ENCODE data around the gene BMPR1A.
"Not testable (repeated sequence)": the region's sequence is repeated elsewhere in the genome, so short reads cannot be mapped to it uniquely, and the experiment has no call there.

BMPR1A gene

DNA sequence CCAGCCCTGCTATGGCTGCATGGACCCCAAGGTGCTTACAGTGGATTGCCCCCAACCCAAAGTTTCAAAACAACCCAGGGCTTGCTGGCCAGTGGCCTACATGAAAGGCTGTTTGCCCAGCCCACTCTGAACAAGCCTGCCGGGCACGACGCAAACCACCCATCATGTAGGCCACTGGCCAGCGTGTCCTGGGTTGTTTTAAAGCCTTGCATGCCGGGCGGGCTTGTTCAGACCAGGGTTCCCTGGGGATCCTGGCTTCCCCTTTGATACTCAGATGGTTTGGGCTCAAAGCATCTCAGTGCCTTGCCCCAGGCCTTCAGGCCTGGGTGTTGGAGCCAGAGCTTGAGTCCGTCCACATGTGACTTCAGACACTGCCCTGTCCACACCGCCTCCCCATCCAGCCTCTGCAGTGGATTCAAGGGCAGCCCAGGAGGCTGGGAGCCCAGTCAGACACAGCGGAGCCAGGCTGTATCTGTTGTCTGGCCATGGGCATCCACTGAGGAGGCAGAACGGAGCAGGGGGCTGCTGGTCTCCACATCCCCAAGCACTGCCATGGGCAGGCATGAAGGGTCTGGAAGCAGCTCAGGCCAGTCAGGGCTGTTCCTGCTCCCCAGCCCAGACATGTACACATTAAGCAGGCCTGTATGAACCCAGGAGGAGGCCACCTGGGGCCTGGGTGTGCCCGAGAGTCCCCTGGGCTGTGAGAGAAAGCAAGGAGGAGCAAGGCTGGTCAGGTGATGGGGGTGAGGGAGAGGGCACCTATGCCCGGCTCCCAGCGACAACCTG is 207.8 kb downstream of the BMPR1A start:
- DNase-seq (ENCODE audit: low read depth in 2 of 2, low spot score in 1 of 2), result no peak

DNA sequence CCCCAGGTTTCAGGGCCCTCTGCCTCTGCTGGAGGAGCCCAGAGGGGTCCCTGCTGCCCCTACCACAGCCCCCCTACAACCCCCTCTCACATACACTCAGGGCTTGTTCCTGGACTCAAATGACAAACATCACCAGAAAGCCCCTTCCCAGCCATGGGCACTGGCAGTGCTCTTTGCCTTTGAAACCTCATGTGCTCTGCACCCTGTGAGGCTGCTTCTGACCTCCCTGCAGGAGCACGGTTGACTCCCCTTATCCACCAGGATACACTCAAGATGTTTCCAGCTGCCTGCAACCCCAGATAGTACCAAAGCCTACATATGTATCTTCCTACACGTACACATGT is 208.4 kb downstream of the BMPR1A start:
- no peak for DNase-seq (ENCODE audit: low read depth in 2 of 2, low spot score in 1 of 2)

DNA sequence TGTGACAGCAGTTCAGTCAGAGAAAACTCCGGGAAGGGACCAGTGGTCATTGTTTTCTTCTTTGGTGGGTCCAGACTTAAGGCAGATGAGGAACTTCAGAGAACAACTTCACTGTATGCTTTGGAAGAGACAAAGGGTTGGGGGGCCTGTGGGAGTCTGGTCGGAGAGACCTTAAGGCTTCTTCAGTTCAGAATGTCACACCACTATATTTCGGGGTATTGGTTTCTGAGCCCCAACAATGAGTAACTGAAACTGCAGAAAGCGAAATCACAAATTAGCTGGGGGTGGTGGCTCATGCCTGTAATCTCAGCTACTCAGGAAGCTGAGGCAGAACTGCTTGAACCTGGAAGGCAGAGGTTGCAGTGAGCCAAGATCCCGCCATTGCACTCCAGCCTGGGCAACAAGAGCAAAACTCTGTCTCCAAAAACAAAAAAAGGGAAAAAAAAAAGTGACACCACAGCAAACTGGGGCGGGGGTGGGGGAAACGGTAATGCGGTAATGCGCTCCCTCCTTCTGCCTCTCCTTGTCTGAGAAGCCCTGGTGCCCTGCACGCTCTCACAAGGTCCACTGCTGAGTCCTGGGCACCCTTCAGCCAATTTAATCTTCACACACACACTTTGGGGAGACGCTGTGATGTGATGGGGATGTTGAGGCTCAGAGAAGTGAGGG is 209.7 kb downstream of the BMPR1A start:
- DNase-seq (ENCODE audit: low read depth in 2 of 2, low spot score in 1 of 2), result no peak

DNA sequence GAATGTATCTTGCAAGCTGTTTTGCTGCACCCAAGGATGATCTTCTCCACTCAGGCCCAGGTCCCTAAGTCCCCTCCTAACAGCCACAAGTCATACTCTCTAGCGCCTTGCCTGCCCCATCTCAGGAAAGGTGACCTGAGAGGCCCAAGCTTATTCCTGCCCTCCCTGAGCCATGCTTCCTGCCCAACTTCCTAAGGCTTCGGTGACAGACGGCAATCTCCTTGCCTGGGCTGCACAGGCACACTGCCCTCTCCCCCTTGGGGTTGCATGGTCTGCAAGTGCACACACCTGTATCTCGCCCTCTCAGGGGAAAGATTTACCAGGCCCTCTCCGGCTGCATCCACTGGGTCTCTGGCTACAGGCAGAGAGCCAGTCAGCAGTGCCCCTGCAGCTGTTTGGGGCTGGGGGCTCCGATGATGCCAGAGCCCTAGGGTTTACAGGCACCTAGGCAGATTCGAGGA is 211.1 kb downstream of the BMPR1A start:
- no peak for DNase-seq (ENCODE audit: low read depth in 2 of 2, low spot score in 1 of 2)

DNA sequence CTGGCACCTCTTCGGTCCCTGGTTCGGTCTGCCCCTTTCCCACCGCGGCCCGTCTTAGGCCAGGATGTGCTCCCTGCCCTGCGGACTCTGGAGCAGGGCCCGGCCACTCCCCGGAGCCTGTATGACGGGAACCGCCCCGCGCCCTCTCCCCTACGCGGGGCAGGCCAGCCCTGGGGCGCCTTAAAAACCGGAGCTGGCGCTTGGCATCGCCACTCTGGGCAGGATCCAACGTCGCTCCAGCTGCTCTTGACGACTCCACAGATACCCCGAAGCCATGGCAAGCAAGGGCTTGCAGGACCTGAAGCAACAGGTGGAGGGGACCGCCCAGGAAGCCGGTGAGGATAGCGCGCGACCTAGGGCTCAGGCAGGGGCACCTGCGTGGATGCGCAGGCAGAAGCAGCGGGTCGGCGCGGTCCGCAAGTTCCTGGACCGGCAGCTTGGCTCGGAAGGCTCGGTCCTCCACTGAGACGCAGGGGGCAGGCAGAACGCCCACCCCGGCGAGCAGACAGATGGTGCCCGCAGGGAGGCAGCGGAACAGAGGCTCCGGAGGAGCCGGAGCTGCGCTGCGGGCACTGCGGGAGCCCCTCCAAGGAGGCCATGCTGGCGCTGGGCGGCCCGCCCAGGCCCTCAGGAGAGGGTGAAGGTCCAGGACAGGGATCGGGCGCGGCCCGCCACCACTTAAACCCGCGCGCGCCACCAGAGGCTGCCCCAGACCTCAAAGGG is 212.0 kb downstream of the BMPR1A start, which contains the start of gene ADIRF:
Gene ADIRF (plus strand): TSS at position 212 of the 723 bp plus-strand sequence. CDS start 63 bp downstream, at position 275.
- DNase-seq (ENCODE audit: low read depth in 2 of 2, low spot score in 1 of 2), result no peak

DNA sequence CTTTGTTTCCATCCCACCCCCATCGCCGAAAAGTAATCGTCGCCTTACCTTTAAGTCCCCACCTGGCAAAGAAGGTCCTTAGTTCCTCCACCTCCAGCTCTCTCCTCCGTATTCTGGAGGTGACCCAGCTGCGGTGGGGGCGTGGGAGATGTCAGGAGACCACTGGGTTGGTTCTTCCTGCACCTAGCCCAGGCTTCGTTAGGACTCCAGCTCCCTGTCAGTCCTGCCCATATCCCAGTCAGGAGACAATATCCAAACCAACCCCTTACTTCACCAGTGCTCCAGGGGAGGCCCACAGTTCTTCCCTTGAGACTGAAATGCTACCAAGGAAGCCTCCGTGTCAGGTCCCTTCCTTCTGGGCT is 212.6 kb downstream of the BMPR1A start:
- no peak for DNase-seq (ENCODE audit: low read depth in 2 of 2, low spot score in 1 of 2)

DNA sequence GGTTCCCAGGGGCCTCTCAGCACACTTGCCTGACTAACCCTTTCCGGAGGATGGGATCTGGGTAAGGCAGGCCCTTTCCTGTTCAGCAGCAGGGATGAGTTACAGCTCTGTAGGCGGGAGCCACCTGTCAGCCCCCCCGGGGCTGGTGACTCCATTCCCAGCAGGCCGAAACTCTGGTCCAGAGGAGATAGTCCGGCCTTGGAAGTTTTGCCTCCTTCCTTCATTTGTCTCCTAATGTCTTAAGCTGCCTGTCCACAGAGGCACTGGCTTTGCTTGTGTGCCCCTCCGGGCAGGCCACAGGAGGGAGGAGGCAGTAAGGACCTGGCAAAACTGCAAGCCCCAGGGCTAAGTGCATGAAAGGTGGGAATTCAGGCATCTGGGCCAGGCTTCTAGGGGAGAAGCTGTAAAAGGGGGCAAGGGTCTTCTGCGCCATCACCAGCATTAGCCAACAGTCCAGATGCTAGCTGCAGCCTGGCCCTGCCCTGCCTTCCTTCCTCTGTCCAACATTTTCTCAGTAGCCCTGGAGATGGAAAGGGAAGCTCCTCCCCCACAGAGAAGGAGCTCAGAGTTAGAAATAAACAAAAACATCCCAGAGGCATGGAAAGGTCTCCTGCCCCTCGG is 213.1 kb downstream of the BMPR1A start:
- no peak for DNase-seq (ENCODE audit: low read depth in 2 of 2, low spot score in 1 of 2)

DNA sequence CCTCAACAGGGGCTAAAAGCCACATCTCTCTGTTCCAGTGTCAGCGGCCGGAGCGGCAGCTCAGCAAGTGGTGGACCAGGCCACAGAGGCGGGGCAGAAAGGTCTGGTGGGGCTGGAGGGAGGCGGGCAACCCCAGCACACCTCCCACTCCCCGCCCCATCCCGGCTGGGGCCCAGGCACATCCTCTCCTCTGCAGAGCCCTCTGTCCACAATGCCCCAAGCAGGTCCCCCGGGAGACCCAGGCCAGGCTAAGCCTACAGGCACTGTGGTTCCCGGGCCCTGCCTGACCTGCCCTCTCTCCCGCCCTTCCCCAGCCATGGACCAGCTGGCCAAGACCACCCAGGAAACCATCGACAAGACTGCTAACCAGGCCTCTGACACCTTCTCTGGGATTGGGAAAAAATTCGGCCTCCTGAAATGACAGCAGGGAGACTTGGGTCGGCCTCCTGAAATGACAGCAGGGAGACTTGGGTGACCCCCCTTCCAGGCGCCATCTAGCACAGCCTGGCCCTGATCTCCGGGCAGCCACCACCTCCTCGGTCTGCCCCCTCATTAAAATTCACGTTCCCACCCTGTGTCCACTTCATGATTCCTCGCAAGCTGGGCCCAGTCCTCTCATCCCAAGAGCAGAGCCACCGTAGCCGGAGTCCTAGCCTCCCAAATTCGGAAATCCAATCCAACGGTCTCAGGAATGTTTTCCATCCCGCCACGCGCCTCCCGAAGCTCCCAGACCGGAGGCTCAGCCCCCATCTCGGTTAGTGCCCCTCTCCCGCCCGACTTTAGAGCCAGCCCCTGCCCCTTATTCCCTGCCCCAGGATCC is 214.0 kb downstream of the BMPR1A start:
- DNase-seq (ENCODE audit: low read depth in 2 of 2, low spot score in 1 of 2), result no peak

DNA sequence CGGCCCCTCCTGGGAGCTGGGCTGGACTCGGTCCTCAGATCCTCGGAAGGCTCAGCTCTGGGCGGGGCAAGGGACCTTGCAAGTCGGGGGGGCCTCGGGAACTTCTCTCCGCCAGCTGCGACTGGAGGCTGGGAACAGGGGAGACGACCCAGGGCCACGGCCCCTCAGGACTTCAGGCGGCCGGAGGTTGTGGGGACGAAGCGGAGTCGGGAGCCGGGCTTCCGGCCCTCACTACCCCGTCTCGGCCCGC is 214.5 kb downstream of the BMPR1A start:
- DNase-seq (ENCODE audit: low read depth in 2 of 2, low spot score in 1 of 2), result no peak

DNA sequence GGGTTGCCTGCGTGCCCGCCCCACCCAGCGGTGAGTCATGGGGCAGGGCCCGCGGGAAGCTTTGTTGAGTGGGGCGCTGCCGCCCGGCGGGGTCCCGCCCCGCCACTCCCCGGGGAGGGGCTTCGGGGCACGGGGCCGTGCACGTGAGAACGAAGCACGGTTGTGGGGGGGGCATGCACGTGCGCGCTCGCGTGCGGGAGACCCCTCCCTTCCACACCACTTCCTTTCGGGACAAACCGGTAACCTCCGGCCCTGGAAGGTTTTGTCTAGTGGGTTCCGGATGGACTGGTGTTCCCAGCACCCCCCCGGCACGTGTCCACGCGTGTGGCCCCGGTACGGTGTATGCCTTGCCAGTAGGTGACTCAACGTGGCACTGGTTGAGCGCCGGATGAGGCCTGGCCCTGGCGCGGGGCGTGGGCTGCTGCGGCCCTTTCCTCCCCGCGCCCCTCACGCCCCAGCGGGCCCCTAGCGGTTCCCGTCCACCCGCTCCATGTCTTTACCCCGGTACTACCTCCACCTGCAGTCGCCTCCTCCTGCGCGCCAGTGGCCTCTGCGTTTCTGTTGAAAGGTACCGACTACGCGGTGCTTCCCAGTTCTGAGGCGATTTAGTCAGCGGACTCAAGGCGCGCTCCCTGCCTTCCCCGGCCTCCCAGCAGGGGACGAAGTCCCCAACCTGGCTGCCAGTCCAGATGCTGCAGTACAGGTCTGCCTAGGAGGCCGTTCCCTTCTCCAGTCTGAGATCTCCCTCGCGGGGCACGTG is 215.0 kb downstream of the BMPR1A start:
- peak; percentile 79 to 86 for DNase-seq (ENCODE audit: low read depth in 2 of 2, low spot score in 1 of 2)

DNA sequence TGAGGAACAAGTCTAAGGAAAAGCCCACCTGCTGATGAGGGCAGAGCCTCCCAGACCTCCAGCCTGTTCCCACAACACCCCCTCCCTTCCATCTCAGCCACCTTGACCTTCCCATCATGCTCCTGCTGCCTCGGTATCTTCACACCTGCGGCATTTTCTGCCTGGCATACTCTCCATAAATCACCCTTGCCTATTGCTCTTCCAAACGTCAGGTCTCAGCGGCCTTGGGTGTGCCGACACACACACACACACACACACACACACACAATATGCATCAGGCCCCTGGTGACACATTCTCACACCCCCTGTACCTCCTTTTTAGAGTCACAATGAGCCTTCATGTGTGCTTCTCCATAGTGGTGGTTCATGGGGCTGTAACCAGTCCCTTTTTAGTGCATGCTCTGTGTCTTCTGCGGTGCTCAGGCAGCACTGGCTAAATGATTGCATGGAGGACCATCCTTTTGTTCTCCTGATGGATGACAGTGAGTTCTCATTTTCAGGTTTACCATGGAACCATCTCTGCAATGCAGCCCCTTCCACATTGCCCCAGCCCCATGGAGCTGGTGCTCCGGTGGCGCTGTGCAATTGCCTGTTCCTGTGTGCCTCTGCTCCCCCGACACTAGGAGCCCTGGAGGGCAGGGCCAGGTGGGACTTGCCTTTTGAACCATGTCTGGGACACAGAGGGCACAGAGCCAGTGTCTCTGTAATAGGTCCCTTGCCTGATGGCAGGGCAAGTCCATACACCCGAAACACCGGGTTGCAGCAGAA is 216.4 kb downstream of the BMPR1A start:
- DNase-seq (ENCODE audit: low read depth in 2 of 2, low spot score in 1 of 2), result no peak

DNA sequence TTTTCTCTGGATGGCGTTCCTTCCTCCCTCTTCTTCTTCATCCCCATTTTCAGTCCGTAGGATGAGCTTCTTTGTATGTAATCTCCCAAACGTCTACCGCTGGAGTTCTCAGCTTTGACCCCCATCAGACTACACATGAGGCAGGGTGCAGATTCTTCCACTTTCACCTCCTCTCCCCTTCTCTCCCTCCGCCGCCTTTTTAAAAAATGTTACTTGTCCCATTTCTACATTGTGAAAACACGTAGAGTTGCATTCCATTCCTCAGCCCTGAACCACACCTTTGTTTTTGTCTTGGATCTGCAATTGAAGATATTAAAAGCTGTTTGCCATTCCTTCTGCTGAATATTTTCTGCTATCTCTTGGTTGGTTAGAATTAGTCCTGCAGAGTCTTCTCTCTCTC is 218.1 kb downstream of the BMPR1A start:
- DNase-seq (ENCODE audit: low read depth in 2 of 2, low spot score in 1 of 2), result no peak

DNA sequence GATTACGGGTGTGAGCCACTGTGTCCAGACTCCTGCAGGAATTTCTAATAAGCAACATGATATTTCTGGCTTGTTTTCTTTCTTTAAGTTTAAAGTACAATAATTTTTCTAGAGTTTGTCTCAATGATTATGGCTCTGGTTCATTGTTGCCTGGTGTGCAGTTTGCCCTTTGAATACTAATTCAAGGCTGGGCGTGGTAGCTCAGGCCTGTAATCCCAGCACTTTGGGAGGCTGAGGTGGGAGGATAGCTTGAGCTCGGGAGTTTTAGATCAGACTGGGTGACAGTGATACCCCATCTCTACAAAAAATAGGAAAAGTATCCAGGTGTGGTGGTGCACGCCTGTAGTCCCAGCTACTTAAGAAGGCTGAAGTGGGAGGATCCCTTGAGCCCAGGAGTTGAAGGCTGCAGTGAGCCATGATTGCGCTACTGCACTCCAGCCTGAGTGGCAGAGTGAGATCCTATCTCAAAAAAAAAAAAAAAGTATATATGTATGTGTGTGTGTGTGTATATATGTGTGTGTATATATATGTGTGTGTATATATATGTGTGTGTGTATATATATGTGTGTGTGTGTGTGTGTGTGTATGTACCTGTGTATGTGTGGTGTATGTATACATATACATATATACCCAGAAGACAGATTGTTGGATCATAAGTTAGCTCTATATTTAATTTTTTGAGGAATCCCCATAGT is 220.1 kb downstream of the BMPR1A start:
- DNase-seq (ENCODE audit: low read depth in 2 of 2, low spot score in 1 of 2), result no peak

DNA sequence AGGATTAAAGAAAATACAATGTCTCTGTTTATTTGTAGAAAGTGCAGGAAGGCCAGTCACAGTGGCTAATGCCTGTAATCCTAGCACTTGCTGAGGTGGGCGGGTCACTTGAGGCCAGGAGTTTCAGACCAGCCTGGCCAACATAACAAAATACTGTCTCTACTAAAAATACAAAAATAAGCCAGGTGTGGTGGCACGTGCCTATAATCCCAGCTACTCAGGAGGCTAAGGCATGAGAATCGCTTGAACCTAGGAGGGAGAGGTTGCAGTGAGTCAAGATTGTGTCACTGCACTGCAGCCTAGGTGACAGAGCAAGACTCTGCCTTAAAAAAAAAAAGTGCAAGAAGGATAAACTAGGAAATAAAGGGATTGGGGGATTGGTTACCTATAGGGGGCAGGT is 222.0 kb downstream of the BMPR1A start:
- not testable (repeated sequence) for DNase-seq (ENCODE audit: low read depth in 2 of 2, low spot score in 1 of 2)

DNA sequence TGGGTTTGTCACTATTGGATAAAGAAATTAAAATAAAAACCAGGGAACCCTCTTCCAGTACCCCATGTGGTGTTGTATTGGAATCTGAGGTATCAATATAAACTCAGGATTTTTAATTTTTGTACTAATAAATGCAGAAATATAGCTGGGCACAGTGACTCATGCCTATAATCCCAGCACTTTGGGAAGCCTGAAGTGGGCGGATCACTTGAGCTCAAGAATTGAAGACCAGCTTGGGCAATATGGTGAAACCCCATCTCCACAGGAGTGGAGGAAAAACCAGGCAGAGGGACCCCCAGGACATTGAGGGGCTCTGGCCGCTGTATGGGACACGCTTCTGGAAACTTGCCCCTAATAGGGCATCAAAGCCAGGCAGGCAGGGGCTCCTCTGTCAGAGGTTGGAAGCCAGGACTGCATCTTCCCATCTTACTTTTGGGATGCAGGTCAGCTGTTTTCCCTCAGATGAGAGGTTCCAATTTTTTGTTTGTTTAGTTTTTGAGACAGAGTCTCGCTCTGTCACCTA is 222.9 kb downstream of the BMPR1A start:
- no peak for DNase-seq (ENCODE audit: low read depth in 2 of 2, low spot score in 1 of 2)

DNA sequence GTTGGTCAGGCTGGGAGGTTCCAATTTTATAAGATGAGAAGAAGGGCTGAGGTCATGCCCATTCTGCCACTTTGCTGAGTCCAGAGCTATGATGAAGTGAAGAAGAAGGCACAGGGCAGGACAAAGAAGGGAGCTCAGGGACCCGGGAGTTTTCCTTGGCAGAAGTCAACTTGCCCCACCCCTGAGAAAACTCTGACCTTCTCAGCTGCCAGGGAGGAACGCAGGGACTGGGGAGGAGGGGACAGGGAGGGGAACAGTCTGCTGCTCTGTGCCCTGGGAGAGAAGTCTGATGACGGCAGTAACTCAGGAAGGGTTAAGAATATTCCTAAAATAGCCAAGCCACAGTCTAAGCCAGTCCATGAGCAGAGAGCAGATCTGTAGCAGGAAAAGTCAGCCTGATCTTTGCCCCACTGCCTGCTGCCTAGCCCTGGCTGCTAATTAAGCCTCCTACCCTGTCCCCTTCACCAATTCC is 223.6 kb downstream of the BMPR1A start:
- DNase-seq (ENCODE audit: low read depth in 2 of 2, low spot score in 1 of 2), result no peak

DNA sequence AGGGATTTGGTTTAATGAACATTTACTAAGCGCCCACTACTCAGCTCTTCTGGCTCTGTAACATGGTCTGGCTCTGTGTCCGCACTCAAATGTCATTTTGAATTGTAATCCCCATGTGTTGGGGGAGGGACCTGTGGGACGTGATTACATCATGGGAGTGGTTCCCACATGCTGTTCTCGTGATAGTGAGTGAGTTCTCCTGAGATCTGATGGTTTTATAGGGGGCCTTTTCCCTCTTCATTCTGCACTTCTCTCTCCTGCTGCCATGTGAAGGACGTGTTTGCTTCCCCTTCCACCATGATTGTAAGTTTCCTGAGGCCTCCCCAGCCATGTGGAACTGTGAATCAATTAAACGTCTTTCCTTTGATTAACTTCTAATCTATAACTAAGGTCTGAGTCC is 224.6 kb downstream of the BMPR1A start:
- not testable (repeated sequence) for DNase-seq (ENCODE audit: low read depth in 2 of 2, low spot score in 1 of 2)

DNA sequence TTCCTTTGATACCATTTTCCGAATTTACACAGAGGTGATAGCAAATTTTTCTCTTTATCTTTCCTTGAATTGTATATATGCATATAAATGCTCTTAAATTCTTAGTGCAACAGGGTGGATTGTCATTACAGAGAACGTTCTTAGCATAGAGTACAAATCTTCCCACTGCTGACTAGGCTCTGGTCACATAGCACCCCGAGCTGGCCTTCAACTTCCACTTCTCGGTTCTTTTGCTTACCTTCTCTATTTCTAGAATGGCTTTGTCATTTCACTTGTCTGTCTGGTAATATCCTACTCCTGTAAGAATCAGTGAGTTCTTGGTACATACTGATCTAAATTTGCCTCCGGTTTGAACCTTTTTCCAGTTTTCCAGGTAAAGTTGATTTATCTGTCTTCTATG is 225.3 kb downstream of the BMPR1A start:
- no peak for DNase-seq (ENCODE audit: low read depth in 2 of 2, low spot score in 1 of 2)

All from stimulated activated CD8-positive, alpha-beta memory T cell treated with anti-CD3 and anti-CD28 coated beads, Interleukin-4, amount 100 ng/mL, for 1 hour (primary cell).